Spleen (tissue), 7 donors: ENCODE data around the gene MYLK.

Experiments
- CTCF ChIP-seq, 11 experiments: fragments of 200-600 bp in 7 of 11; fragments of 450-650 bp in 4 of 11; sonication (generic) in 4 of 11; IDR thresholded peaks in 8 of 11; conservative IDR thresholded peaks in 3 of 11; 1 replicate in 7 of 11; 2 replicates in 4 of 11; pipeline versions ENCODE4 v1.4.0 to v1.8.0; 2016 to 2021; ENCODE audit warnings: antibody characterized with exemption in 11 of 11, inconsistent platforms in 4 of 11, mild to moderate bottlenecking in 1 of 11
- POLR2A ChIP-seq, 3 donors: fragments of 450-650 bp; IDR thresholded peaks; one replicate each; pipeline ENCODE4 v1.5.1; 2017; ENCODE audit warnings: antibody characterized with exemption in 3 of 3, mild to moderate bottlenecking in 1 of 3
- POLR2AphosphoS5 ChIP-seq, 3 donors: sonication (generic); formaldehyde crosslinking; IDR thresholded peaks; one replicate each; pipeline ENCODE4 v1.5.1; 2017; ENCODE audit warnings: antibody characterized with exemption in 3 of 3
- donor health status: DM: no; HTN: no; CAD: no; lungs with moderate emphysema.
- donor health status: DM: no; HTN: no; CAD: no.
- donor health status: DM: no; HTN: no; CAD: no.

GRCh38 chr3:123637841-123638240 is 246.3 kb downstream of the MYLK start:
- TF ChIP-seq CTCF (IDR thresholded peaks at IDR 0.05 in 8 of 11, conservative IDR thresholded peaks at IDR 0.05 in 3 of 11) (no peak), POLR2AphosphoS5 (IDR thresholded peaks at IDR 0.05) (no peak), POLR2A (IDR thresholded peaks at IDR 0.05) (no peak)
